ENCODE data around the gene TAP1.

The TAP1 gene

DNA sequence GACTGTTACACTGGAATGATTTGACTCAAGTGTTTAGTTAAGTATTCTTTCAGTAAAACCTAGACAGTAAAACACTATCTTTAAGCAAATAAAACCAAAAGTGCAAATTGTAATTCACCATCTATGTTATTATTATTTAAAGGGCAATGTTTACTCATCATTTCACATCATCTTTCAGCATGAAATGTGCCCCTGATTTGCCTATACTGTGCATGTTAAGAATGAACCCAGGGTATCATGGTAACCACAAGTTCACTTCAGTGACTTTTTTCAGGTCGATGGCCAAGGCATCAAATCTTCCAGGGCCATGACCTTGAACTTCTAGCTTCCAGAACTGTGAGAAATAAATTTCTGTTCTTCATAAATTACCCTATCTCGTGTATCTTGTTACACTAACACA lies 34.6 kb downstream of the TAP1 start:
- TF ChIP-seq SPI1 (IDR thresholded peaks at IDR 0.05; ENCODE audit: borderline replicate concordance, low read depth), result no peak
- TF ChIP-seq POLR2AphosphoS5 (IDR thresholded peaks at IDR 0.05; ENCODE audit: low read depth), result no peak
- TF ChIP-seq, protein P1, sequence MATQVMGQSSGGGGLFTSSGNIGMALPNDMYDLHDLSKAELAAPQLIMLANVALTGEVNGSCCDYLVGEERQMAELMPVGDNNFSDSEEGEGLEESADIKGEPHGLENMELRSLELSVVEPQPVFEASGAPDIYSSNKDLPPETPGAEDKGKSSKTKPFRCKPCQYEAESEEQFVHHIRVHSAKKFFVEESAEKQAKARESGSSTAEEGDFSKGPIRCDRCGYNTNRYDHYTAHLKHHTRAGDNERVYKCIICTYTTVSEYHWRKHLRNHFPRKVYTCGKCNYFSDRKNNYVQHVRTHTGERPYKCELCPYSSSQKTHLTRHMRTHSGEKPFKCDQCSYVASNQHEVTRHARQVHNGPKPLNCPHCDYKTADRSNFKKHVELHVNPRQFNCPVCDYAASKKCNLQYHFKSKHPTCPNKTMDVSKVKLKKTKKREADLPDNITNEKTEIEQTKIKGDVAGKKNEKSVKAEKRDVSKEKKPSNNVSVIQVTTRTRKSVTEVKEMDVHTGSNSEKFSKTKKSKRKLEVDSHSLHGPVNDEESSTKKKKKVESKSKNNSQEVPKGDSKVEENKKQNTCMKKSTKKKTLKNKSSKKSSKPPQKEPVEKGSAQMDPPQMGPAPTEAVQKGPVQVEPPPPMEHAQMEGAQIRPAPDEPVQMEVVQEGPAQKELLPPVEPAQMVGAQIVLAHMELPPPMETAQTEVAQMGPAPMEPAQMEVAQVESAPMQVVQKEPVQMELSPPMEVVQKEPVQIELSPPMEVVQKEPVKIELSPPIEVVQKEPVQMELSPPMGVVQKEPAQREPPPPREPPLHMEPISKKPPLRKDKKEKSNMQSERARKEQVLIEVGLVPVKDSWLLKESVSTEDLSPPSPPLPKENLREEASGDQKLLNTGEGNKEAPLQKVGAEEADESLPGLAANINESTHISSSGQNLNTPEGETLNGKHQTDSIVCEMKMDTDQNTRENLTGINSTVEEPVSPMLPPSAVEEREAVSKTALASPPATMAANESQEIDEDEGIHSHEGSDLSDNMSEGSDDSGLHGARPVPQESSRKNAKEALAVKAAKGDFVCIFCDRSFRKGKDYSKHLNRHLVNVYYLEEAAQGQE (IDR thresholded peaks at IDR 0.05; ENCODE audit: insufficient replicate concordance, low read depth), result no peak
- TF ChIP-seq GABPA (IDR thresholded peaks at IDR 0.05; ENCODE audit: low read depth), result no peak
- TF ChIP-seq, protein P2, sequence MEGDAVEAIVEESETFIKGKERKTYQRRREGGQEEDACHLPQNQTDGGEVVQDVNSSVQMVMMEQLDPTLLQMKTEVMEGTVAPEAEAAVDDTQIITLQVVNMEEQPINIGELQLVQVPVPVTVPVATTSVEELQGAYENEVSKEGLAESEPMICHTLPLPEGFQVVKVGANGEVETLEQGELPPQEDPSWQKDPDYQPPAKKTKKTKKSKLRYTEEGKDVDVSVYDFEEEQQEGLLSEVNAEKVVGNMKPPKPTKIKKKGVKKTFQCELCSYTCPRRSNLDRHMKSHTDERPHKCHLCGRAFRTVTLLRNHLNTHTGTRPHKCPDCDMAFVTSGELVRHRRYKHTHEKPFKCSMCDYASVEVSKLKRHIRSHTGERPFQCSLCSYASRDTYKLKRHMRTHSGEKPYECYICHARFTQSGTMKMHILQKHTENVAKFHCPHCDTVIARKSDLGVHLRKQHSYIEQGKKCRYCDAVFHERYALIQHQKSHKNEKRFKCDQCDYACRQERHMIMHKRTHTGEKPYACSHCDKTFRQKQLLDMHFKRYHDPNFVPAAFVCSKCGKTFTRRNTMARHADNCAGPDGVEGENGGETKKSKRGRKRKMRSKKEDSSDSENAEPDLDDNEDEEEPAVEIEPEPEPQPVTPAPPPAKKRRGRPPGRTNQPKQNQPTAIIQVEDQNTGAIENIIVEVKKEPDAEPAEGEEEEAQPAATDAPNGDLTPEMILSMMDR (IDR thresholded peaks at IDR 0.05; ENCODE audit: insufficient read depth, low read length), result no peak
- Histone ChIP-seq H3K27ac (replicated peaks) (no peak overlapping the region), H3K4me3 (replicated peaks; ENCODE audit: insufficient read depth, low read length) (no peak overlapping the region), H3K27me3 (ENCODE audit: insufficient read depth, poor library complexity, severe bottlenecking) (no peaks in the 10 kb centered on the region)
- DNase-seq (ENCODE audit: low read depth in 1 of 2, low spot score in 1 of 2), result no peak

GRCh38 chr6:32816746-32817204 lies 36.7 kb downstream of the TAP1 start, which contains the start of gene HLA-DOB:
Gene HLA-DOB (minus strand): TSS chr6:32817002. CDS start chr6:32816951, 51 bp downstream.
- H3K4me3 ChIP-seq (replicated peaks; ENCODE audit: insufficient read depth, low read length), result no peak within 1 kb of the TSS
- H3K27me3 ChIP-seq (ENCODE audit: insufficient read depth, poor library complexity, severe bottlenecking), result no peaks in the 10 kb centered on the region
- no peak for DNase-seq (ENCODE audit: low read depth in 1 of 2, low spot score in 1 of 2)
- TF ChIP-seq, protein P1 (IDR thresholded peaks at IDR 0.05; ENCODE audit: insufficient replicate concordance, low read depth), result no peak
- TF ChIP-seq POLR2AphosphoS5 (IDR thresholded peaks at IDR 0.05; ENCODE audit: low read depth) (no peak), GABPA (IDR thresholded peaks at IDR 0.05; ENCODE audit: low read depth) (no peak), SPI1 (IDR thresholded peaks at IDR 0.05; ENCODE audit: borderline replicate concordance, low read depth) (no peak)
- TF ChIP-seq, protein P2 (IDR thresholded peaks at IDR 0.05; ENCODE audit: insufficient read depth, low read length), result no peak
- H3K27ac ChIP-seq (replicated peaks), result no peak within 1 kb of the TSS

- DNase-seq (ENCODE audit: low read depth in 1 of 2, low spot score in 1 of 2), result no peak
- H3K27me3 ChIP-seq (ENCODE audit: insufficient read depth, poor library complexity, severe bottlenecking), result no peaks in the 10 kb centered on the region
- TF ChIP-seq GABPA (IDR thresholded peaks at IDR 0.05; ENCODE audit: low read depth) (no peak), POLR2AphosphoS5 (IDR thresholded peaks at IDR 0.05; ENCODE audit: low read depth) (no peak), SPI1 (IDR thresholded peaks at IDR 0.05; ENCODE audit: borderline replicate concordance, low read depth) (no peak)
- TF ChIP-seq, protein P2 (IDR thresholded peaks at IDR 0.05; ENCODE audit: insufficient read depth, low read length), result no peak
- TF ChIP-seq, protein P1 (IDR thresholded peaks at IDR 0.05; ENCODE audit: insufficient replicate concordance, low read depth), result no peak
- no peak overlapping the region for H3K4me3 ChIP-seq (replicated peaks; ENCODE audit: insufficient read depth, low read length)
- H3K27ac ChIP-seq (replicated peaks), result no peak overlapping the region
Measured at GRCh38 chr6:32815996-32816395, 37.5 kb downstream of the TAP1 start.
